GM12874 (cell line): ENCODE results near the gene INAVA.

Source experiments
- CTCF ChIP-seq: IDR thresholded peaks from 2 replicates; pipeline ENCODE4 v1.5.1; 2011; ENCODE audit warnings: low read depth, mild to moderate bottlenecking, control low read depth, low read length, moderate library complexity; ENCODE audit not compliant: insufficient read depth

INAVA gene

GRCh38 chr1:200895443-200895789, 716 bp downstream of the INAVA start:
- TF ChIP-seq CTCF = no peak

GRCh38 chr1:200895801-200896530, 1.3 kb downstream of the INAVA start:
- TF ChIP-seq CTCF = no peak

- no peak for TF ChIP-seq CTCF
Measured at GRCh38 chr1:200896531-200897196, 2.0 kb downstream of the INAVA start.

GRCh38 chr1:200897259-200897658, 2.6 kb downstream of the INAVA start:
- no peak for TF ChIP-seq CTCF

- no peak for TF ChIP-seq CTCF
Measured at GRCh38 chr1:200899015-200899386, 4.3 kb downstream of the INAVA start.

- TF ChIP-seq CTCF = no peak
Measured at GRCh38 chr1:200899451-200899915, 4.8 kb downstream of the INAVA start.

GRCh38 chr1:200899954-200900867, 5.5 kb downstream of the INAVA start:
- TF ChIP-seq CTCF = no peak
